Peyer's patch (tissue), 4 donors: Measurements from ENCODE around the gene CRTAC1.

Source experiments
- POLR2A ChIP-seq, 2 donors: fragments of 450-650 bp; IDR thresholded peaks; one replicate each; pipeline ENCODE4 v1.5.1; 2017; ENCODE audit warnings: antibody characterized with exemption in 2 of 2, mild to moderate bottlenecking in 2 of 2, moderate library complexity in 2 of 2
- TF ChIP-seq, protein P1 (sequence below), 6 experiments: fragments of 450-650 bp in 4 of 6; fragments of 200-600 bp in 2 of 6; sonication (generic) in 1 of 6; IDR thresholded peaks; one replicate each; pipeline ENCODE4 v1.5.1; 2017 to 2019; ENCODE audit warnings: antibody characterized with exemption in 6 of 6, mild to moderate bottlenecking in 3 of 6, moderate library complexity in 1 of 6

DNA sequence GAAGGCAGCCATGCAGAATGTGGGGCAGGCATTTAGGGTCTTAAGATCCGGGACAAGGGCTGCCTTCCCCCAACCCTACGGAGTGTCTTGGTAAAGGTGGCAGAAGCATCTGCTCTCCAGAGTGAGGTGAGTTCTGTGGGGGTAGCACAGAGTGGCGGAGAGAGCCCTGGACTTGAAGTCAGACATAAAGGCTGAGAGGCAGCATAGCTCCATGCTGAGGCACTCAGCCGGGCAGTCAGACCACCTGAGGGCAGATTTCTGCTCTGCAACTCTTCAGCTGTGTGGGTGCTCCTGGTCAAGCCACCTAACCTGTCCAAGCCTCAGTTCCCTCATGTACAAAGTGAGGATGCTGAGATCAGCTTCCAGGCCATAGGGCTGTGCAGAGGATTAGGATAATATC is 81.0 kb downstream of the CRTAC1 start:
- no peak for TF ChIP-seq POLR2A (IDR thresholded peaks at IDR 0.05)
- TF ChIP-seq, protein P1, sequence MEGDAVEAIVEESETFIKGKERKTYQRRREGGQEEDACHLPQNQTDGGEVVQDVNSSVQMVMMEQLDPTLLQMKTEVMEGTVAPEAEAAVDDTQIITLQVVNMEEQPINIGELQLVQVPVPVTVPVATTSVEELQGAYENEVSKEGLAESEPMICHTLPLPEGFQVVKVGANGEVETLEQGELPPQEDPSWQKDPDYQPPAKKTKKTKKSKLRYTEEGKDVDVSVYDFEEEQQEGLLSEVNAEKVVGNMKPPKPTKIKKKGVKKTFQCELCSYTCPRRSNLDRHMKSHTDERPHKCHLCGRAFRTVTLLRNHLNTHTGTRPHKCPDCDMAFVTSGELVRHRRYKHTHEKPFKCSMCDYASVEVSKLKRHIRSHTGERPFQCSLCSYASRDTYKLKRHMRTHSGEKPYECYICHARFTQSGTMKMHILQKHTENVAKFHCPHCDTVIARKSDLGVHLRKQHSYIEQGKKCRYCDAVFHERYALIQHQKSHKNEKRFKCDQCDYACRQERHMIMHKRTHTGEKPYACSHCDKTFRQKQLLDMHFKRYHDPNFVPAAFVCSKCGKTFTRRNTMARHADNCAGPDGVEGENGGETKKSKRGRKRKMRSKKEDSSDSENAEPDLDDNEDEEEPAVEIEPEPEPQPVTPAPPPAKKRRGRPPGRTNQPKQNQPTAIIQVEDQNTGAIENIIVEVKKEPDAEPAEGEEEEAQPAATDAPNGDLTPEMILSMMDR (IDR thresholded peaks at IDR 0.05), result no peak
